CD4-positive, alpha-beta T cell treated with Interleukin-2 at 100 ng/mL for 4 hours (primary cell): Measurements from ENCODE around the gene CACNA2D3.
"Not testable (repeated sequence)": the region's sequence is repeated elsewhere in the genome, so short reads cannot be mapped to it uniquely, and the experiment has no call there.

Source experiments
- DNase-seq: peaks from one replicate; pipeline ENCODE4 v3.0.0-alpha.2; 2020; ENCODE audit warnings: low spot score

The CACNA2D3 gene

GRCh38 chr3:54464554-54464953 lies 342.2 kb downstream of the CACNA2D3 start:
- not testable (repeated sequence) for DNase-seq

GRCh38 chr3:54476891-54477290 lies 354.5 kb downstream of the CACNA2D3 start:
- DNase-seq, result no peak

GRCh38 chr3:54481606-54482365 lies 359.4 kb downstream of the CACNA2D3 start:
- DNase-seq, result no peak

- no peak for DNase-seq
Measured at GRCh38 chr3:54484334-54484733, 362.0 kb downstream of the CACNA2D3 start.

- no peak for DNase-seq
Measured at GRCh38 chr3:54486317-54486716, 364.0 kb downstream of the CACNA2D3 start.

- DNase-seq, result no peak
Measured at GRCh38 chr3:54488297-54488696, 365.9 kb downstream of the CACNA2D3 start.

GRCh38 chr3:54494209-54494608 lies 371.9 kb downstream of the CACNA2D3 start:
- no peak for DNase-seq

GRCh38 chr3:54506603-54507002 lies 384.3 kb downstream of the CACNA2D3 start:
- DNase-seq, result no peak

- no peak for DNase-seq
Measured at GRCh38 chr3:54507876-54508460, 385.6 kb downstream of the CACNA2D3 start.

- DNase-seq, result no peak
Measured at GRCh38 chr3:54510506-54510905, 388.2 kb downstream of the CACNA2D3 start.

- DNase-seq, result no peak
Measured at GRCh38 chr3:54511766-54512365, 389.5 kb downstream of the CACNA2D3 start.

- DNase-seq, result no peak
Measured at GRCh38 chr3:54514006-54514405, 391.7 kb downstream of the CACNA2D3 start.

GRCh38 chr3:54514416-54514815 lies 392.1 kb downstream of the CACNA2D3 start:
- DNase-seq, result no peak

GRCh38 chr3:54515441-54516213 lies 393.3 kb downstream of the CACNA2D3 start:
- no peak for DNase-seq

GRCh38 chr3:54517424-54517823 lies 395.1 kb downstream of the CACNA2D3 start:
- no peak for DNase-seq

- DNase-seq, result no peak
Measured at GRCh38 chr3:54518011-54518675, 395.8 kb downstream of the CACNA2D3 start.

GRCh38 chr3:54519493-54519892 lies 397.1 kb downstream of the CACNA2D3 start:
- DNase-seq, result no peak

- no peak for DNase-seq
Measured at GRCh38 chr3:54520060-54520459, 397.7 kb downstream of the CACNA2D3 start.

- no peak for DNase-seq
Measured at GRCh38 chr3:54527521-54527920, 405.2 kb downstream of the CACNA2D3 start.

GRCh38 chr3:54527953-54528352 lies 405.6 kb downstream of the CACNA2D3 start:
- no peak for DNase-seq

GRCh38 chr3:54528668-54529067 lies 406.3 kb downstream of the CACNA2D3 start:
- no peak for DNase-seq

- no peak for DNase-seq
Measured at GRCh38 chr3:54530091-54530490, 407.7 kb downstream of the CACNA2D3 start.
